ENCODE results near the gene CDH18. TPM values are rescaled to one million over a fixed set of nuclear protein-coding genes. Genes with fewer than 3 reads are reported as not detected.

Gene CDH18
- total and polyA plus RNA-seq, 2 donors (not counting 1 experiment from before 2014, with no cell fraction given), result 0.16 to 0.33 TPM

- Histone ChIP-seq H4K20me1 (ENCODE audit: control insufficient read depth, extremely low read depth, insufficient read depth, low read length) (no peaks in the 10 kb centered on the region), H3K36me3 (ENCODE audit: control insufficient read depth, insufficient read depth, low read length) (no peaks in the 10 kb centered on the region), H3K79me2 (ENCODE audit: control insufficient read depth, insufficient read depth, low read length) (no peaks in the 10 kb centered on the region), H3K4me3 (replicated peaks in 1 of 4; ENCODE audit: control extremely low read depth in 1 of 4, insufficient read depth in 1 of 4, low read depth in 3 of 4, low read length in 4 of 4) (no peak overlapping the region), H3K4me2 (ENCODE audit: extremely low read depth, insufficient read depth, low read length) (no peak overlapping the region), H3K4me1 (ENCODE audit: control insufficient read depth, extremely low read depth, insufficient read depth, low read length) (no peaks in the 10 kb centered on the region), H3K27ac (ENCODE audit: insufficient read depth, low read length) (no peak overlapping the region), H3K27me3 (ENCODE audit: control insufficient read depth, insufficient read depth, low read length) (no peaks in the 10 kb centered on the region), H3K9me3 (ENCODE audit: control insufficient read depth, insufficient read depth, low read depth, low read length) (no peaks in the 10 kb centered on the region), H2AFZ (ENCODE audit: low read length) (no peak overlapping the region), H3K9ac (ENCODE audit: insufficient read depth, low read length) (no peak overlapping the region)
- no peak for DNase-seq (ENCODE audit: low read depth in 2 of 2)
- no peak for TF ChIP-seq CTCF (conservative IDR thresholded peaks at IDR 0.05 in 1 of 2, IDR thresholded peaks at IDR 0.05 in 1 of 2; ENCODE audit: low read depth in 1 of 2, low read length in 2 of 2)
- no peak for TF ChIP-seq EZH2 (IDR thresholded peaks at IDR 0.05; ENCODE audit: low read length, missing control alignments)
These were observed 83.2 kb downstream of the CDH18 start for GRCh38 chr5:19904766-19905165.

GRCh38 chr5:19903611-19904010 is 84.4 kb downstream of the CDH18 start:
- Histone ChIP-seq H2AFZ (ENCODE audit: low read length) (no peak overlapping the region), H3K79me2 (ENCODE audit: control insufficient read depth, insufficient read depth, low read length) (no peaks in the 10 kb centered on the region), H3K4me3 (replicated peaks in 1 of 4; ENCODE audit: control extremely low read depth in 1 of 4, insufficient read depth in 1 of 4, low read depth in 3 of 4, low read length in 4 of 4) (no peak overlapping the region), H3K27ac (ENCODE audit: insufficient read depth, low read length) (no peak overlapping the region), H3K9me3 (ENCODE audit: control insufficient read depth, insufficient read depth, low read depth, low read length) (no peaks in the 10 kb centered on the region), H3K4me1 (ENCODE audit: control insufficient read depth, extremely low read depth, insufficient read depth, low read length) (no peaks in the 10 kb centered on the region), H3K36me3 (ENCODE audit: control insufficient read depth, insufficient read depth, low read length) (no peaks in the 10 kb centered on the region), H3K4me2 (ENCODE audit: extremely low read depth, insufficient read depth, low read length) (no peak overlapping the region), H3K9ac (ENCODE audit: insufficient read depth, low read length) (no peak overlapping the region), H3K27me3 (ENCODE audit: control insufficient read depth, insufficient read depth, low read length) (no peaks in the 10 kb centered on the region), H4K20me1 (ENCODE audit: control insufficient read depth, extremely low read depth, insufficient read depth, low read length) (no peaks in the 10 kb centered on the region)
- TF ChIP-seq CTCF (conservative IDR thresholded peaks at IDR 0.05 in 1 of 2, IDR thresholded peaks at IDR 0.05 in 1 of 2; ENCODE audit: low read depth in 1 of 2, low read length in 2 of 2), result no peak
- no peak for TF ChIP-seq EZH2 (IDR thresholded peaks at IDR 0.05; ENCODE audit: low read length, missing control alignments)
- DNase-seq (ENCODE audit: low read depth in 2 of 2), result peak in 1 of 2 donors; percentile 55

GRCh38 chr5:19902316-19902934 is 85.6 kb downstream of the CDH18 start:
- Histone ChIP-seq H3K79me2 (ENCODE audit: control insufficient read depth, insufficient read depth, low read length) (no peaks in the 10 kb centered on the region), H3K27ac (ENCODE audit: insufficient read depth, low read length) (no peak overlapping the region), H3K36me3 (ENCODE audit: control insufficient read depth, insufficient read depth, low read length) (no peaks in the 10 kb centered on the region), H3K9me3 (ENCODE audit: control insufficient read depth, insufficient read depth, low read depth, low read length) (no peaks in the 10 kb centered on the region), H3K27me3 (ENCODE audit: control insufficient read depth, insufficient read depth, low read length) (no peaks in the 10 kb centered on the region), H3K4me2 (ENCODE audit: extremely low read depth, insufficient read depth, low read length) (no peak overlapping the region), H4K20me1 (ENCODE audit: control insufficient read depth, extremely low read depth, insufficient read depth, low read length) (no peaks in the 10 kb centered on the region), H3K4me1 (ENCODE audit: control insufficient read depth, extremely low read depth, insufficient read depth, low read length) (no peaks in the 10 kb centered on the region), H3K9ac (ENCODE audit: insufficient read depth, low read length) (no peak overlapping the region), H2AFZ (ENCODE audit: low read length) (no peak overlapping the region), H3K4me3 (replicated peaks in 1 of 4; ENCODE audit: control extremely low read depth in 1 of 4, insufficient read depth in 1 of 4, low read depth in 3 of 4, low read length in 4 of 4) (no peak overlapping the region)
- TF ChIP-seq EZH2 (IDR thresholded peaks at IDR 0.05; ENCODE audit: low read length, missing control alignments) (no peak), CTCF (conservative IDR thresholded peaks at IDR 0.05 in 1 of 2, IDR thresholded peaks at IDR 0.05 in 1 of 2; ENCODE audit: low read depth in 1 of 2, low read length in 2 of 2) (no peak)
- peak in 1 of 2 donors; percentile 19 for DNase-seq (ENCODE audit: low read depth in 2 of 2)

Data from fibroblast of lung (primary cell).